DMS53 treated with DMSO at 0.1 percent for 48 hours (cell line): ENCODE measurements around the gene FRMD6.
"Not testable (repeated sequence)": the region's sequence is repeated elsewhere in the genome, so short reads cannot be mapped to it uniquely, and the experiment has no call there.

Experiments
- DNase-seq: peaks from one replicate; lab custom pipeline; 2025; ENCODE audit not compliant: unreplicated experiment; lab: John Stamatoyannopoulos, UW

FRMD6 gene

DNA sequence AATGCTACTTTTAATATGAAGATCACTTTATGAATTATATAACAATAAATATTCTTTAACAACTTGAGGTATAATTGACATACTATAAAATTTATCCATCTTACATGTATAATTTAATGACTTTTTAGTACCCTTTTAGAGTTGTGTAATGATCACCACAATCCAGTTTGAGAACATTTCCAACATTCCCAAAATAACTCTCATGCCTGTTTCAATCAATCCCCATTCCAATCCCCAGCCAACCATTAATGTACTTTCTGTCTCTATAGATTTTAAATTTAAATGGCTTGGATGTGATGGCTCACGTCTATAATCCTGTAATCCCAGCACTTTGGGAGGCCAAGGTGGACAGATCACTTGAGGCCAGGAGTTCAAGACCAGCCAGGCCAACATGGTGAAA, 23.5 kb upstream of the FRMD6 start:
- DNase-seq = no peak

DNA sequence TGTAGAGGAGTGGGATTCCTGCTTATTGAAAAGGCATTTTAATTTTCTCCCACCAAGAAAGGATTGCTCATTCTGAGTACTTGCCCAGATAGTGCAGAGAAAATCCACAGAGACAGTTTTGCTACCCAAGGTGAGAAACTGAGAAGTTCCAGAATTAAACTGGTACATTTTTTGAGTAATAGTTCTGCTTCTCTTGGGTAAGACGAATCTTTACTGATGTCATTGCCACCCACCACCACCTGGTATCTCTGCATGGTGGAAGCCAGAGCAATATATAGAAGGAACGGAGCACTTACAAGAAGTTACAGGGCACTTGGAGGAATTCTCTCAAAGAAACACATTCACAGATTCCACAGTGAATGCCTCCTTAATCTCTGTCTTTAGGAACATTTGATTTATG, 20.7 kb upstream of the FRMD6 start:
- DNase-seq = no peak

DNA sequence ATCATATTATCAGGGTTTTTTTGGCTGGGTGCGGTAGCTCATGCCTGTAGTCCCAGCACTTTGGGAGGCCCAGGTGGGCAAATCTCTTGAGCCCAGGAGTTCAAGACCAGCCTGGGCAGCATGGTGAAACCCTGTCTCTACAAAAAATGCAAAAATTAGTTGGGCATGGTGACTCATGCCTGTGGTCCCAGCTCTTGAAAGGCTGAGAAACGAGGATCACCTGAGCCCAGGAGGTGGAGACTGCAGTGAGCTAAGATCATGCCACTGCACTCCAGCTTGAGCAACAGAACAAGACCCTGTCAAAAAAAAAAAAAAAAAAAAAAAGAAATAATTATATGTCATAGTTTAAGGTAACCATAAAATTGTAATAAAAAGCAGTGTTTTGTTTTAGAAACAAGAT, 18.4 kb upstream of the FRMD6 start:
- DNase-seq = not testable (repeated sequence)

DNA sequence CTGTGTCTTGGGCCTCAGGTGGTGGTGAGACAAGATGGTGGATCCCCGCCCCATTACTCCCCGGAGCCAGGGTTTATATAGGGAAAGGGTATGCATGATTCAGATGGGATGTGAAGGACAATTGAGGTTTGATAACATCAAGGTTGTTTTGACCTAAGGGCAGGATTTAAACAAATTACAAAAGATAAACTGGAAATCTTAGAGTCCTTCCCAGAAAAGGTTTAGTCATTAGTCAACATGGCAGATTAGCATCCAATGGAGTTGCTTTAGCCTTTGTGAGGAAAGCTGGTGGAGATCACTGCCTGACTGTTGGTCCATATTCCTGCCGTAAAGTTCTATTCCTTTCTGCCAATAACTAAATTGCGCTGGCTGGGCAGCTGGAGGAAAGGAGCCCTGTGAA, 15.6 kb upstream of the FRMD6 start:
- DNase-seq = no peak

DNA sequence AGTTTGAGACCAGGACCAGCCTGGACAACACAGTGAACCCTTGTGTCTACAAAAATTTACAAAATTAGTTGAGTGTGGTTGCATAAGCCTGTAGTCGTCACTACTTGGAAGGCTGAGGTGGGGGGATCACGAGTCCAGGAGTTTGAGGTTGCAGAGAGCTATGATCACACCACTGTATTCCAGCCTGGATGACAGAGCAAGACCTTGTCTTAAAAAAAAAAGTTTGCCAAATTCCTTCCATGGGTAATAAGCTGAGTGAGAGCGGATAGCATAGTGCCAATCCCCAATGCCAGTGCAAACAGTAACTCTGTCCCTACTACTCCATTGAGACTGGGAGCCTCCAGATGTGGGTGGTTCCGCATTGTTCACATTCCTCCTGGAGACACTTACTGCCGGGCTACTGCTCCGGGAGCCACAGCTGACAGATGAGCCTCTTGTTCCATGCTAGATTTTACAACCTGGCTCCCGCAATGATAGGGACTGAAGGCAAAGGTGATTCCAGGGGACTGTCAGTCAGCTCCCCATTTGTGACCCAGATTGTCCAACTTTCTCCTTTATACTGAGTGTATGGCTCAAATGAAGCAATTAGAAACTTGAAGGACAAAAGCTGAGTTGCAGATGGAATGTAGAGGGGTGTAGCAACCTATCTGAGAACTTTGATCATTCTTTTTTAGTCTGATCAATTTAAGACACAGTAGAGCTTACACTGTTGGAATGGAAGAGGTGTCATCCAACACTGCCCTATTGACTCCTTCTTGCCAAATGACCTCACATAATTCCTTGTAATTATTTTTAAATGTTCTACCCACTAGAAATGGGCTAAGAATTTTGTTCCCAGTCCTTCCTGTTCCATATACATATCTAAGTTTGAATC, 13.4 kb upstream of the FRMD6 start:
- no peak for DNase-seq

DNA sequence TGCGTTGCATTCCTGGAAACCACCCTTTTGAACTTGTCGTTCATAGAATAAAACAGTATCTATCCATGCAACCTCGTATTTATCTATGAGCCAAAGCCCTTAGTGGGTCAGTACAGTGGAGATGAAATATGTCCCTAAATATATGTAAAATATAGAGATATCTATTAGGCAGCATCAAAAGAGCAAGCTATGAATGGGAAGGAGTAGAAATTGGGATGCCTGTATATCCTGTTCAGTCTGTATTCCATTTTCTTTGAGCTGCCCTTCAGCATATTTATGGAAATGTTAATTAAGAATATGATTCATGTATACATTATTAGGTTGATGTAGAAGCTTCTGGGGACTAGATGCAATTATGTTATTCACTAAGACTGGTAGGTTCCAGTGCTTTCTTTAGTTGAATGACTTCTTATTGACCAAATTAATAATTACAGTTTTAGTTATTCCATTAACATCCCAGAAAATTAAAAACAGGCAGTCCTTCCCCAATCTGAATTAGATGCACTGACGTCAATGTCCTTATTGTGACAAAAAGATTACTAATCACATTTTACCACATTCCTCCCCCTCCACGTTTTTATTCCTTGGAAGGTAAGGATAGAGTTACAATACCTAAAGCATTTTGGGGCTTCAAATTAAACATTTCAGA, 11.9 kb upstream of the FRMD6 start:
- no peak for DNase-seq

DNA sequence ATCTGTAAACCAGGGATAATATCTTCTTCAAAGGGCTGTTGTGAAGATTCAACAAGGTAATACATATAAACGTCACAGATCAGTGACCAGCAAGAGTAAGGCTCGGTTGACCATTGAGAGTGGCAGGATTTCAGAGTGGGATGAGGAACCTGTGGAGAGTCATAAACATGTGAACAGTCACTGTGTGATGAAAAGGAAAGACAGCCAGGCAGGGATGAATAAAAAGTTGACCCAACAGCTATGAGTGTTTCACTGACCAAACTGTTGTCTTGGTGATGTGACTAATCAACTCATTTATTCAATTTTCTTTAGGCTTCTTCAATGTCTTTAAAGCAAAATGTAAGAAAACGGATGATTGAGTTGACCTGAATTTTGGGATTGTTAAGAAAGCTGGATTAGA, 8.6 kb upstream of the FRMD6 start:
- DNase-seq = no peak

DNA sequence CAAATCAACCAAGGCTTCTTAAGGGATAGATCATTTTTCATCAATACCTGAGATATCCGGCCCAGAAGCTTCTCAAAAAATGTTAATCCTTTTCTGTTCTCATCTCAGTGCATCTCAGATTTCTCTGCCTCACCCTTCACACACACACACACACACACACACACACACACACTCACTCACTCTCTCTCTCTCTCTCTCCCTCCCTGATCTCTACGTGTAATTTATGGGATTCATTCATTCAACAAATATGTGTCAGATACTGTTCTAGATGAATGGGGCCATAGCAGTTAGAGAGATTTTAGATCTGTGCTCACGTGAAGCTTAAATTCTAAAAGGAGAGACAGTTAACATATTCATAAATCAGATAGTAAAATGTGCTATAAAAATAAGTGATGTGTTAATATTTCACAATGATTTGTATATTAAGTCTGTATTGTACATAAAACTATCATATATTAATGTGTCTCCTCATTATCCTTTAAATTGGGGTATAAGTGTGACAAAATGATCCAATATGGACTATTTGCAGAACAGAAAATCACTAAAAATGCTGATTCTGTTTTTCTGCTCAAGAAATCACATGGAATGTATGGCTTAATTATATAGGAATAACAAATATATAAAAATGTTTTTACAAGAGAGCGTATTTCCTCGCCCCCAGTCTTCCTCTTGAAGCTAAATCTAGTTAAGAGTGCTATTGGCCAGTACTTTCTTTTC, 7.3 kb upstream of the FRMD6 start:
- no peak for DNase-seq

DNA sequence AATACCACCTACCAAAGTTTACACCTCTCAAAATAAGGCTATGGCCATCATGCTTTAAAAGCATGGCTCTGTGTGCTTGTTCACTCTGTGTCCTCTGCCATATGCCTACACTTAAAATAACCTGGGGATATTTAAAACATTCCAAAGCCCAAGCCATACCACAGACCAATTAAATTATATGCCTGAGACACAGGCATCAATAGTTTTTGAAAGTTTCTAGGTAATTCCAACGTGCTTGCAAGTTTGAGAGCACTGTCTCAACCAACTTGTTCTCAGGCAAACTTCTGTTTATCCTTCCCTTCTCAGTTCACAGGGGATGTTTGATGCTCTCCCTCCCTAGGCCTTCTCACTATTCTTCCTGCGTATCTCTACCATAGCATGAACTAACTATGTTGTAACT, 3.4 kb upstream of the FRMD6 start:
- DNase-seq = no peak

DNA sequence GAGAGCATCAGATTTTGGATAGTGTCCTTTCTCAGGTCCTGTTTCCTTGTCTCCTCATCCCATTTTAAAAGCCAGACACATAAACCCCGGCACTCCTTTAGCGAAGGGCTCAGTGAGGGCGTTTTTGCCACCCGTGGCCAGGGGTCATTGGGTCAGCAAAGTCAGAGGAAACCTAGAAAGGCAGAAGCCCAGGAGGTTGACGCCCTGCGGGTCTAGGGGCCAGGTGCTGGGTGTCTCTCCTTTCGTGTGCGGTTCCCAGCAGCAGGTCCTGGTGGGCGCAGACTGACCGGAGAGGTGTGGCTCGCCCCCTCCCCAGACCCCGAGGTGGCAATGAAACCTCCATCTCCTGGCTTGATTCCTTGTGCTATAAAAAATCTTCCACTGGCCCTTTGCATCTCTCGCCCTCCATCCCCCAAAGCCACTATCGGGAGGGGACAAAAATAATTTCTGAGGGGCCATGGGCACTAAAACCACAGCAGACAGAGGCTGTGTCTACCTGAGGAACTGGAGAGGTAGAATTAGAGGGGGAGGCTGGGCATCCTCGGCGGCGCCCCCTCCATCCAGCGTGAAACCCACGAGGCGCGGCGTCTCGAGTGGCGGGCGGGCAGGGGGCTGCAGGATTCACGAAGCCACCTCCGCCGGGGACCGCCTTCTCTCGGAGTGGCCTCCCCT, 858 bp upstream of the FRMD6 start:
- no peak for DNase-seq

DNA sequence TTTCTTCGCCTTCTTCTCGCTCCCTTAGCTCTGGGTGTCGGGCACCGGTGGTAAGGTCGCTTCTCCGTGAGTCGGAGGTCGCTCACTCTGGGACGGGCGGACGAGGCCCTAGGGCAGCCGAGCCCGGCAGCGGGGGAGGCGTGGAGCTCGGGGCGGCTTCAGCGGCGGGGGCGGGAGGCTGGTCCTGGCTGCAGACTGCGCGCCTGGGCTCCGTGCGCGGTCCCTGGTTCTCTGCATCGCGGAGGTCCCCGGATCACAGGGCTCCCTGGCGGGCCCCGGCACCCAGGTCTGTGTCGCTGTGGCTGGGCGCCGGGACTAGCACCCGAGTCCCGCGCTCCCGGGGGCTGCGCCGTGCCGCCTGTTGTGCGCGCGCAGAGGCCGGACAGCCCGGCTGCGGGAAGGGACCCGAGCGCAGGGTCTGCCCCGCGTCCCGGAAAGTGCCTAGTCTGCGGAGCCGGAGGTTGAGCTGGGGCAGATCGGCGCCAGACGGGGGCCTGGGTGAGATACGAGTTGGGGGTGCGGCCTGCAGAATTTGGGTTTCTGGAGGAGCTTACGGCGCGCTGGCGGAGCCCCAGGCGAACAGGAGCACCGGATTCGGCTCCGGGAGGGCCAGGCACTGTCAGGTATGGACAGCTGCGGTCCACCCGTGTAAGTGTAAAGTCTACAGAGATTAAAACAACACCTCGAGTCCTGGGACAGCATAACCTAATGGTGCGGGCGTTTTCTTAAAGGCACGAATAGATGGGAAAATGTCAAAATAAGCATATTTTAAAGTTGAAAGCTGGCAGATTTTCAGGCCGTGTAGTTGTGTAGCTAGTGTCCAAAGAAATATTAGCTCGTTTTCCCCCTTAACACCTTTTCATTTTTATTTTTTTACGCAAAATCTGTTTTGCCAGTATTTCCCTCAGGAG, 713 bp downstream of the FRMD6 start:
- DNase-seq = no peak

DNA sequence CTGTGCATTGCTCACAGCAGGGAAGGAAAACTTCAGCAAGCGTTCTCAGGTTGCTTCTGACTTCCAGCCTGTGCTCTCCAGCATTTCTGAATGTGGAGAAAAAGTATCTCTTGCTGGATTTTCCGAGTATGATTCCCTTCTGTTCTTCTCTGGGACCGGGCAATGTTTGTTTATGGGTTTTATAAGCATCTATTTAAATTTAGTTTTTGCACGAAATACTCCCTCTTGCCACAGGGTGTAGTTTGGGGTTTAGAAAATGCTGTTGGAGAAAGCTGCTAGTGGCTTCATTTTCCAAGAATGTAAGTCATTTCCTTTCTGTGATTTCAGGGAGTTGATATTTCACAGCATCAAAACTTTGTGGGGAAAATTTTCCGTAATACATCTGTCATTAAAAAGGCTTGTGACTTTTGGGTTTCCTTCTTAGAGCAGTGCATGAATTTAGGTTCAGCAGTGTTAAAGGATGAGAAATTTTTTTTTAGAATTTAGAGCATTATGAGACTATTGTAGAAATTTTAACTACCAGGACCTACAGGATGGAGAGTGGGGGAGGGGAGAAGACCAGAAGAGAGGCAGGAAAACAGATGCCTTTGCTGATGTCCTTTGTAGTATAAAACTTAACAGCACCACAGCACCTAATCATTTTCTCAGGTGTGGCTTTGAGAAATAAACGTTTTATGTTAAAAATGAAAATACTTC, 1.5 kb downstream of the FRMD6 start:
- DNase-seq = no peak

DNA sequence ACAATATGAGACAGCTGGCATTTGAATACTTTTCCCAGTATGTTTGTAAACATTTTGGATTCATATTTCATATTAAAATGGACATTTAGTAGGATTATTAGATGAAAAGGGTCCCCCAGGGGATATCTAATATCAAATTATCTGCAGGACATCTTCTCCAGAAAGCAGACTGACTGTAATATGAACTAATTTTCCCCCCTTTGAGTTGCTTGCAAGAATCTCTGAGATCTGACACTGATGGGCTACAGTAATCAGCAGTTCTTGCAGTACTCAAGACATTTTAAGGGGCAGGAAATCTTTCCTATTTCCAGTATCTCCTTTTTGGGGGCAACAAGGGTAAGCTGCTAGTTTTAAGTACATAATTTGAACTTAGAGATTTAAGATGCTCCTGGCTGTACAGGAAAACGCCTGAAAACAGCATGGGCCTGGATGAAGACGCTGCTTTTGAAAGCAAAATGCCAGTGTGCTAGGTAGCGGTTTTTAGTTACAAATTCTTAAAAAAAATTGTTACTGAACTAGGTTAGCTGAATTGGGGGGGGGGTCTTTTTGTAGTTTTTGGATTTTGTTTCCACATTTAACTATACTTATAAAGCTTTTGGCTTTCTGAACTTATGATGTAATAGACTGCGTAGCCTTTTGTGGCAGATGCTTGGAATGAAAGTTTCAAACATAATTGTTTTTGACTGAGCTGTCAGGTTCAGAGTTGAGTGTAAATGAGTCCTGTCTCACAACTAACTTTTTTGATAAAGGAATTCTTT, 2.2 kb downstream of the FRMD6 start:
- no peak for DNase-seq

DNA sequence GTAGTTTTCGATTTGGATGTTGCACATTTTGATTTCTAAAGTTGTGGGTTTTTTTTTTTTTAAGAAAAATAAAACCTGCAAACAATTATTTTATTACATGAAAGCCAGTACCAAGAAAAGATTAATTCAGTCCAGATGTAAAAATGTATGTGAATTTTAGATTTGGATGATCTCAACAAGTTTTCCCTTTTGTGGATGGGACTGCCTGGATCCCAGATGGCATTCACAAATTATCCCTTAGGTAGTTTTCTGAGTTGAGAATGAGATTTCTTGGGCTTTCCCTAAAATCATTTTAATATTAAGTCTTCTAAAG, 2.8 kb downstream of the FRMD6 start:
- DNase-seq = no peak

DNA sequence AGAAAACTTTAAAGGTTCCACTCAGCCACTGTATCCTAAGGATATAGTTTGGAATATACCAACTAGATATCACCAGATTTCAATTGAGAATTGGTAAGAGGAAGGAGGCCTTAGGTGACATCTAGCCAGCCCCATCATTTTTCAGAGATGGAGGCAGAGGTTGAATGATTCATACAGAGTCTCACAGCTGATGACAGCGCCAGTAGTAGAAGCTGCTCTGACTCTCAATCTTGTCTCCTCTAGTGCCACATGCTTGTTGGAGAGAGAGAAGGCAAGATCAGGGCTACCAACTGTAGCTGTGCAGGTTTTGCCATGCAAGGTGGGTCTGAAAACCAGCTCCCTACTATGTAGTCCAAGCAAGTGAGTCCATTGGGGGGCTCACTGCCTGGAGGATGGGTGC, 6.1 kb downstream of the FRMD6 start:
- DNase-seq = no peak

DNA sequence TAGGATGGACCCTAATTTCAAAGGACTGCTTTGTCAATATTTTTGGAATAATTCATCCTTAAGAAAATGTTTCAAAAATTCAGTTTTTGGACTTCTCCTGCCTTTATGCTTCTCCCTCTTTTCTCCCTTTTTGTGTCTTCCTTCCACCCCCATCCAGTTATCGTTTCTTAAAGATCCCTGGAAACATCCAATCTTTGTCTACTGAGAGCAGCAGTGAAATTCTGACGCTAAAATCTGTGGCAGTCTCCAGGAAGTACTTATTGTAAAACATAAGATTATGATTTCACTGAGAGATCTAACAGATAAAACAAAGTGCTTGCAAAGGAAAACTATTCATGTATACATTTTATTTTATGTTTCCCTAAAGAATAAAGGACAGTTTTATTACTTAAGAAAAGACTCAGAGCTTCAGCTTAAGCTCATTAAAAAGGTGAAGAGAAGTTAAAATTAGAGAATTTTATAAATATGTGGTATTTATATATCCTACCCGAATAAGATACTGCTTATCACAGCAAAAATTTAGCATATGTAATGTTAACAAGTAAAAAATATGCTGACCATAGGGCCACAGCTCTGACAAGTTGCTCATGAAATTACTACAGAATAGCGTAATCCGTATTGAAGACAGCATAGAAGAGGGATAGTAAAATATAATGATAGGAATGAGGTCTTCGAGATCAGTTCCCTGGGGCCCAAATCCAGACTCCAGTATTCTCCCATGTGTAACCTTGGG, 6.9 kb downstream of the FRMD6 start:
- no peak for DNase-seq

DNA sequence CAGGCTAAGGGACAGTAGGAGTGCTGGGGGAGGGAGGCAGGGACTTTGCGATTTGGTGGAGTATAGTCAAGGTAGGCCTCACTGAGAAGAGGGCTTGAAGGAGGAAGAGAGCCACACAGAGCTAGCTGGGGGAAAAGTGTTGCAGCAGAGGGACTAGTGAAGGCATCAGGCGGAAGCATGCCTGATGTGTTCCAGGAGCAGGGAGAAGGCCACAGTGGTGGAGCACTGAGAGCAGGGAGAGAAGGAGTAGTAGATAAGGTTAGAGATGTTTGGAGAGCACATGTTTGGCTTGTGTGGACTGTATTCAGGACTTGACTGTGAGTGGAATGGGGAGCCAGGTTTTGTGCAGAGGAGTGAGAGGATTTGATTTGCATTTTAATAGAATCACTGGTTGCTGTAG, 9.0 kb downstream of the FRMD6 start:
- no peak for DNase-seq

DNA sequence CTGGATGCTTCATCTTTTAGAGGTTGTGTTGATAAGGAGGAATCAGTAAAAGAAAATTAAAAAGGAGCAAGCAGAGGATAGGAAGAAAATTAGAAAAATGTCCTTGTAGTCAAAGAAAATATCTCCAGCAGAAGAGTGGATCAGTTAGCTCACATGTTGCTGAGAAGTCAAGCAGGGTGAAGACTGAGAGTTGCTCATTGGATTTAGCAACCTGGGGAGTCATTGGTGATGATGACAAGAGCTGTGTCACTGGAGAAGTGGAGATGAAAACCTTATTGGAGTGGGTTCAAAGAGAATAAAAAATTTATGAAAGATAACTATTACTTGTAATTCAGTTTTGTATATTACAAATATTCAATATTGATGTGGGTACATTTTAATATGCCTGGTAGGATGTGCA, 9.8 kb downstream of the FRMD6 start:
- DNase-seq = no peak
